ENCODE data around the gene LRRC7. TPM values are rescaled to one million over a fixed set of nuclear protein-coding genes. Genes with fewer than 3 reads are reported as not detected.

Gene LRRC7
- total and polyA plus RNA-seq, 2 donors = 0.53 to 47.7 TPM

GRCh38 chr1:70140343-70140742 is 572.6 kb downstream of the LRRC7 start:
- H3K27ac ChIP-seq (ENCODE audit: low read depth) = no peak overlapping the region
- DNase-seq (ENCODE audit: extremely low spot score) = peak; percentile 77
- H3K4me3 ChIP-seq (ENCODE audit: low read depth, low read length) = no peak overlapping the region
- no peaks in the 10 kb centered on the region for H3K4me1 ChIP-seq (ENCODE audit: insufficient read depth)
- H3K36me3 ChIP-seq (ENCODE audit: insufficient read depth) = no peaks in the 10 kb centered on the region

GRCh38 chr1:70140894-70141293 is 573.2 kb downstream of the LRRC7 start:
- Histone ChIP-seq H3K27ac (ENCODE audit: low read depth) (no peak overlapping the region), H3K36me3 (ENCODE audit: insufficient read depth) (no peaks in the 10 kb centered on the region), H3K4me3 (ENCODE audit: low read depth, low read length) (no peak overlapping the region), H3K4me1 (ENCODE audit: insufficient read depth) (no peaks in the 10 kb centered on the region)
- 48% methylated on average over 3 of the region's 3 CpGs for WGBS
- DNase-seq (ENCODE audit: extremely low spot score) = no peak

GRCh38 chr1:70142075-70142474 is 574.4 kb downstream of the LRRC7 start:
- DNase-seq (ENCODE audit: extremely low spot score) = peak; percentile 21
- H3K27ac ChIP-seq (ENCODE audit: low read depth) = no peak overlapping the region
- WGBS = 34% methylated on average over 2 of the region's 2 CpGs
- no peaks in the 10 kb centered on the region for H3K36me3 ChIP-seq (ENCODE audit: insufficient read depth)
- H3K4me3 ChIP-seq (ENCODE audit: low read depth, low read length) = no peak overlapping the region
- H3K4me1 ChIP-seq (ENCODE audit: insufficient read depth) = no peaks in the 10 kb centered on the region

- no peaks in the 10 kb centered on the region for H3K4me1 ChIP-seq (ENCODE audit: insufficient read depth)
- no peak overlapping the region for H3K4me3 ChIP-seq (ENCODE audit: low read depth, low read length)
- WGBS = 30% methylated on average over 4 of the region's 4 CpGs
- H3K27ac ChIP-seq (ENCODE audit: low read depth) = no peak overlapping the region
- H3K36me3 ChIP-seq (ENCODE audit: insufficient read depth) = no peaks in the 10 kb centered on the region
- DNase-seq (ENCODE audit: extremely low spot score) = no peak
Measured at GRCh38 chr1:70143048-70143659, 575.4 kb downstream of the LRRC7 start.

GRCh38 chr1:70146488-70146887 is 578.8 kb downstream of the LRRC7 start:
- Histone ChIP-seq H3K27ac (ENCODE audit: low read depth) (no peak overlapping the region), H3K4me1 (ENCODE audit: insufficient read depth) (no peaks in the 10 kb centered on the region), H3K36me3 (ENCODE audit: insufficient read depth) (no peaks in the 10 kb centered on the region), H3K4me3 (ENCODE audit: low read depth, low read length) (no peak overlapping the region)
- DNase-seq (ENCODE audit: extremely low spot score) = no peak

GRCh38 chr1:70150444-70150843 is 582.7 kb downstream of the LRRC7 start:
- H3K27ac ChIP-seq (ENCODE audit: low read depth) = no peak overlapping the region
- no peaks in the 10 kb centered on the region for H3K36me3 ChIP-seq (ENCODE audit: insufficient read depth)
- 88% methylated on average over 1 of the region's 1 CpG for WGBS
- no peak for DNase-seq (ENCODE audit: extremely low spot score)
- no peaks in the 10 kb centered on the region for H3K4me1 ChIP-seq (ENCODE audit: insufficient read depth)
- no peak overlapping the region for H3K4me3 ChIP-seq (ENCODE audit: low read depth, low read length)

- 96% methylated on average over 3 of the region's 3 CpGs for WGBS
- Histone ChIP-seq H3K27ac (ENCODE audit: low read depth) (no peak overlapping the region), H3K4me3 (ENCODE audit: low read depth, low read length) (no peak overlapping the region), H3K4me1 (ENCODE audit: insufficient read depth) (no peaks in the 10 kb centered on the region), H3K36me3 (ENCODE audit: insufficient read depth) (no peaks in the 10 kb centered on the region)
- no peak for DNase-seq (ENCODE audit: extremely low spot score)
Measured at GRCh38 chr1:70153739-70154138, 586.0 kb downstream of the LRRC7 start.

- 93% methylated on average over 5 of the region's 5 CpGs for WGBS
- Histone ChIP-seq H3K36me3 (ENCODE audit: insufficient read depth) (no peaks in the 10 kb centered on the region), H3K4me3 (ENCODE audit: low read depth, low read length) (no peak overlapping the region), H3K27ac (ENCODE audit: low read depth) (no peak overlapping the region), H3K4me1 (ENCODE audit: insufficient read depth) (no peaks in the 10 kb centered on the region)
- DNase-seq (ENCODE audit: extremely low spot score) = no peak
Measured at GRCh38 chr1:70156529-70157120, 588.9 kb downstream of the LRRC7 start.

GRCh38 chr1:70164350-70164749 is 596.6 kb downstream of the LRRC7 start:
- 91% methylated on average over 4 of the region's 4 CpGs for whole genome bisulfite sequencing
- H3K4me1 ChIP-seq (ENCODE audit: insufficient read depth) = no peaks in the 10 kb centered on the region
- no peak for DNase-seq (ENCODE audit: extremely low spot score)
- peaks cover 2% of the 10 kb centered on the region for H3K36me3 ChIP-seq (ENCODE audit: insufficient read depth)
- no peak overlapping the region for H3K4me3 ChIP-seq (ENCODE audit: low read depth, low read length)
- H3K27ac ChIP-seq (ENCODE audit: low read depth) = no peak overlapping the region

GRCh38 chr1:70168283-70168682 is 600.6 kb downstream of the LRRC7 start:
- DNase-seq (ENCODE audit: extremely low spot score) = no peak
- H3K36me3 ChIP-seq (ENCODE audit: insufficient read depth) = peaks cover 2% of the 10 kb centered on the region
- H3K4me1 ChIP-seq (ENCODE audit: insufficient read depth) = no peaks in the 10 kb centered on the region
- no peak overlapping the region for H3K27ac ChIP-seq (ENCODE audit: low read depth)
- no peak overlapping the region for H3K4me3 ChIP-seq (ENCODE audit: low read depth, low read length)

- DNase-seq (ENCODE audit: extremely low spot score) = no peak
- peaks cover 2% of the 10 kb centered on the region for H3K36me3 ChIP-seq (ENCODE audit: insufficient read depth)
Measured at GRCh38 chr1:70169018-70169839, 601.5 kb downstream of the LRRC7 start.

GRCh38 chr1:70171512-70171911 is 603.8 kb downstream of the LRRC7 start:
- Histone ChIP-seq H3K27ac (ENCODE audit: low read depth) (no peak overlapping the region), H3K4me1 (ENCODE audit: insufficient read depth) (no peaks in the 10 kb centered on the region), H3K4me3 (ENCODE audit: low read depth, low read length) (no peak overlapping the region), H3K36me3 (ENCODE audit: insufficient read depth) (peaks cover 2% of the 10 kb centered on the region)
- DNase-seq (ENCODE audit: extremely low spot score) = no peak
- 98% methylated on average over 1 of the region's 1 CpG for WGBS

More at GRCh38 chr1:70169018-70169839, 601.5 kb downstream of the LRRC7 start:
- Histone ChIP-seq H3K27ac (ENCODE audit: low read depth) (no peak overlapping the region), H3K4me1 (ENCODE audit: insufficient read depth) (no peaks in the 10 kb centered on the region), H3K4me3 (ENCODE audit: low read depth, low read length) (no peak overlapping the region)
- WGBS = 82% methylated on average over 5 of the region's 5 CpGs

Data from urinary bladder (tissue), 4 donors.